Endothelial cell (in vitro differentiated cells): Measurements from ENCODE around the gene TANGO6. TPM values are rescaled to one million over a fixed set of nuclear protein-coding genes. Genes with fewer than 3 reads are reported as not detected.

Source experiments
- DNase-seq: peaks from one replicate; pipeline ENCODE4 v3.0.0; 2021; ENCODE audit warnings: low spot score
- H3K27ac Mint-ChIP-seq: one replicate; pipeline ENCODE4 v1.8.0; 2021; ENCODE audit warnings: mixed read lengths, inconsistent platforms; ENCODE audit not compliant: unreplicated experiment
- H3K27me3 Mint-ChIP-seq: one replicate; pipeline ENCODE4 v1.8.0; 2021; ENCODE audit warnings: mild to moderate bottlenecking, moderate library complexity, mixed read lengths, inconsistent platforms; ENCODE audit not compliant: unreplicated experiment
- H3K36me3 Mint-ChIP-seq: one replicate; pipeline ENCODE4 v1.8.0; 2021; ENCODE audit warnings: mild to moderate bottlenecking, low read depth, mixed read lengths, inconsistent platforms; ENCODE audit not compliant: unreplicated experiment
- H3K4me1 Mint-ChIP-seq: one replicate; pipeline ENCODE4 v1.8.0; 2021; ENCODE audit warnings: mild to moderate bottlenecking, mixed read lengths, inconsistent platforms; ENCODE audit not compliant: unreplicated experiment
- H3K4me3 Mint-ChIP-seq: one replicate; pipeline ENCODE4 v1.8.0; 2021; ENCODE audit warnings: mild to moderate bottlenecking, mixed read lengths, inconsistent platforms; ENCODE audit not compliant: unreplicated experiment
- H3K9me3 Mint-ChIP-seq: one replicate; pipeline ENCODE4 v1.8.0; 2021; ENCODE audit warnings: mixed read lengths, inconsistent platforms; ENCODE audit not compliant: unreplicated experiment
- total RNA-seq: library from RNA; stranded (reverse); fragmentation: NEBNext Ultra II Directional; extraction: Animal tissue kit (Norgen Biotek cat#: 25700); gene quantifications from one replicate; pipeline ENCODE4 v1.2.1, GENCODE V29; 2021; ENCODE audit not compliant: unreplicated experiment
- TF ChIP-seq, protein P1 (sequence below): fragments of 200-600 bp; sonication (generic); IDR thresholded peaks from one replicate; pipeline ENCODE4 v1.5.0; 2021; ENCODE audit warnings: antibody characterized with exemption; ENCODE audit not compliant: unreplicated experiment

Gene TANGO6
- total RNA-seq, 1 donor from 2014 or later: 10.4 TPM

DNA sequence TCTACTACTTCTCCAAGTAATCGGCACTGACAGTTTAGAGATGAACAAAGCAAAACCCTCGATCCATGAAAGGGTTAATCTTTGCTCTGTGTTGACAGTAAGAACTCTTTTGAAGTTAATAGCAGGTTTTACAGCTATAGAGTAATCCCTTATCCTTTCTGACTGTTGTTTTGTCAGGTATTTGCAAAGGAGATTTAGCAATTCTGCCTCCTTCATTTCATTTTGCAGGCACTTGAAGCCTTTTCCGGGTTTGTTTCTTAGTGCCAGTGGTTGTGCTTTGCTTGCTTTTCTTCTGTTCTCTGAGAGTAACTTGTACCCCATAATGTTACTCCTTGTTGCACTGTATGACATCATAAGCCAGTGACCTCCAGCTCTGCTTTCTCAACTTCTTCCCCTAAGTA, 64.5 kb downstream of the TANGO6 start:
- H3K4me3 Mint-ChIP-seq: no peak overlapping the region
- H3K27ac Mint-ChIP-seq: no peak overlapping the region
- no peaks in the 10 kb centered on the region for H3K9me3 Mint-ChIP-seq
- no peaks in the 10 kb centered on the region for H3K36me3 Mint-ChIP-seq
- no peaks in the 10 kb centered on the region for H3K27me3 Mint-ChIP-seq
- H3K4me1 Mint-ChIP-seq: no peaks in the 10 kb centered on the region
- no peak for DNase-seq
- TF ChIP-seq, protein P1, sequence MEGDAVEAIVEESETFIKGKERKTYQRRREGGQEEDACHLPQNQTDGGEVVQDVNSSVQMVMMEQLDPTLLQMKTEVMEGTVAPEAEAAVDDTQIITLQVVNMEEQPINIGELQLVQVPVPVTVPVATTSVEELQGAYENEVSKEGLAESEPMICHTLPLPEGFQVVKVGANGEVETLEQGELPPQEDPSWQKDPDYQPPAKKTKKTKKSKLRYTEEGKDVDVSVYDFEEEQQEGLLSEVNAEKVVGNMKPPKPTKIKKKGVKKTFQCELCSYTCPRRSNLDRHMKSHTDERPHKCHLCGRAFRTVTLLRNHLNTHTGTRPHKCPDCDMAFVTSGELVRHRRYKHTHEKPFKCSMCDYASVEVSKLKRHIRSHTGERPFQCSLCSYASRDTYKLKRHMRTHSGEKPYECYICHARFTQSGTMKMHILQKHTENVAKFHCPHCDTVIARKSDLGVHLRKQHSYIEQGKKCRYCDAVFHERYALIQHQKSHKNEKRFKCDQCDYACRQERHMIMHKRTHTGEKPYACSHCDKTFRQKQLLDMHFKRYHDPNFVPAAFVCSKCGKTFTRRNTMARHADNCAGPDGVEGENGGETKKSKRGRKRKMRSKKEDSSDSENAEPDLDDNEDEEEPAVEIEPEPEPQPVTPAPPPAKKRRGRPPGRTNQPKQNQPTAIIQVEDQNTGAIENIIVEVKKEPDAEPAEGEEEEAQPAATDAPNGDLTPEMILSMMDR: no peak

DNA sequence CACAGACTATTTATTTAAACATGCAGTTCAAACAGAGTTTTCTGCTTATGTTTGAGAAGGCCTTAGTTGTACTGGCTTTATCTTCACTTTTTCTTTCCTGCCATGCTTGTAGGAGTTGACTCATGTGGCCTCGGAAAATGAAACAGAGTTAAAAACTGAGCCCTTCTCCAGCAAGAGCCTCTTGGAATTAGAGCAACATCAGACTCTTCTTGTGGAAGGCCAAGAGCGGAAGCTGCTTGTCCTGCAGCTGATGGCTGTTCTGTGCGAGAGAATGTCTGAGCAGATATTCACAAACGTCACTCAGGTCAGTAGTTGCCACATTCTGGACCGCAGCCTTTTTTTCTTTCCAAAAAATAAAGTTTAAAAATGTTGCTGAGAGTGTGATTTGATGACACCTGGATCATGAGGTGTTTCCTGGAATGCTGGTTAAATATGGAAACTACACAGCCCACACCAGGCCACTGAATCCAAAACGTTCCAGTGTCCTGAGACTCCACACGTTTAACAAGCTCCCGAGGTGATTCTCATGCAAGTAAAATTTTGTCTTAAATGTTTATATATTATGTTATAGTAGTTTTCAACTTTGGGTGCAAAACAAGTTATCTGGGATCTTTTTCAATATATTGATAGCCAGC, 65.9 kb downstream of the TANGO6 start:
- no peaks in the 10 kb centered on the region for H3K9me3 Mint-ChIP-seq
- no peak for DNase-seq
- no peaks in the 10 kb centered on the region for H3K4me1 Mint-ChIP-seq
- no peak overlapping the region for H3K4me3 Mint-ChIP-seq
- no peak overlapping the region for H3K27ac Mint-ChIP-seq
- H3K27me3 Mint-ChIP-seq: no peaks in the 10 kb centered on the region
- TF ChIP-seq, protein P1: no peak
- no peaks in the 10 kb centered on the region for H3K36me3 Mint-ChIP-seq

DNA sequence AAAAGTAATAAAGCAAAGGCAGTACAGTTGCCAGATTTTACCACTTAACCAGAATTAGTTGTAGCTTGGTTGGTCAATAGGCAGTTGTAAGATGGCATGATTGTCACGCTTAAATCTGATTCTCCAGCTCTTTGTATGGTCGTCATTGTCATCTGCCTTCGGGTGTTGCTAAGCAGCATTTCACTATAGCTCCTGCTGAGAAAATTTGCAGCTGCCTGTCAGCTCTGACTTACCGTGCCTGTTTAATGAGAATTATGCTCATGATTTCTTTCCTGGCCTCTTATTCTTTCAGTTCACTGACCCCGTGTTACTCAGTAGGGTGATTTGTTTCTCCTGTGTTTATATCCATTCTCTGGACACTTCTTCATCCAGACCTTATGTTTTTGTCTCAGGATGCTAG, 66.7 kb downstream of the TANGO6 start:
- TF ChIP-seq, protein P1: no peak
- no peaks in the 10 kb centered on the region for H3K36me3 Mint-ChIP-seq
- no peak overlapping the region for H3K27ac Mint-ChIP-seq
- H3K9me3 Mint-ChIP-seq: no peaks in the 10 kb centered on the region
- no peaks in the 10 kb centered on the region for H3K4me1 Mint-ChIP-seq
- no peaks in the 10 kb centered on the region for H3K27me3 Mint-ChIP-seq
- H3K4me3 Mint-ChIP-seq: no peak overlapping the region
- no peak for DNase-seq

DNA sequence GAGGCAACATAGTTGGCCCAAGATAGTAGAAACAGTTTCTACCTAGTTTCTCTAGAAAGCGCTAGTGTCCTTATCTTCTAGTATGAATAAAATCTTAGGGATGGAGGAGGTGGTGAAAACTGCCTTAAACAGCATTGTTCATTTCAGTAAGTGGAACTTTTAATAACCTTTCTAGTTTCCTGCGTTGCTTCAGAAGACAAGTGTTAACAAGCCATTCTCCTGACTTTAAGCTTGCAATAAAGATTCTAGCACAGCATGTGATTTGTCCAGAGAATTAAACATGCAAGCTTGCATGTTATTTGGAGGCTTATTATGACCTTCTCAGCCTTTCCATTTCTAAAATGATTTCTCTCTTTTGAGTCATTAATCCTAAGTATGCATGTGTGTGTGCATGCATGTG, 72.3 kb downstream of the TANGO6 start:
- Mint-ChIP-seq H3K4me3 (no peak overlapping the region), H3K4me1 (no peaks in the 10 kb centered on the region), H3K27ac (no peak overlapping the region), H3K27me3 (no peaks in the 10 kb centered on the region), H3K9me3 (no peaks in the 10 kb centered on the region), H3K36me3 (no peaks in the 10 kb centered on the region)
- TF ChIP-seq, protein P1: no peak
- DNase-seq: no peak

DNA sequence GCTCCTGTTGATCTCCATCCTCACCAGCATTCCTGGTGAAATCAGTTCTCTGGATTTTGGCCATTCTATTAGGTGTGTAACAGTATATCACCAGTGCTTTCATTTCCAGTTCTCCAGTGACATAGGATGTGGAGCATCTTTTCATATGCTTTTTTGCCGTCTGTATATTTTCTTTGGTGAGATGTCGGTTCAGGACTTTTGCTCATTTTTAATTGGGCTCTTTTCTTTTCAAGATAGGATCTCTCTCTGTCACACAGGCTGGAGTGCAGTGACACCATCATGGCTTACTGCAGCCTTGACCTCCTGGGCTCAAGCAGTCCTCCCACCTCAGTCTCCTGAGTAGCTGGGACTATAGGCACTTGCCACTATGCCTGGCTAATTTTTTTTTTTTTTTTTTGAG, 74.2 kb downstream of the TANGO6 start:
- no peaks in the 10 kb centered on the region for H3K36me3 Mint-ChIP-seq
- H3K9me3 Mint-ChIP-seq: no peaks in the 10 kb centered on the region
- no peaks in the 10 kb centered on the region for H3K27me3 Mint-ChIP-seq
- TF ChIP-seq, protein P1: no peak
- H3K4me1 Mint-ChIP-seq: no peaks in the 10 kb centered on the region
- no peak overlapping the region for H3K4me3 Mint-ChIP-seq
- DNase-seq: no peak
- no peak overlapping the region for H3K27ac Mint-ChIP-seq
